Measurements from ENCODE around the gene C16orf78. TPM values are rescaled to one million over a fixed set of nuclear protein-coding genes. Genes with fewer than 3 reads are reported as not detected.
A peak's percentile ranks its signal among the peaks of the same experiment; 100 is the strongest.

The C16orf78 gene
- total and polyA plus RNA-seq, 2 of the 8 experiments (the other 6 are each of a cell fraction or from before 2014, with no cell fraction given): not detected

DNA sequence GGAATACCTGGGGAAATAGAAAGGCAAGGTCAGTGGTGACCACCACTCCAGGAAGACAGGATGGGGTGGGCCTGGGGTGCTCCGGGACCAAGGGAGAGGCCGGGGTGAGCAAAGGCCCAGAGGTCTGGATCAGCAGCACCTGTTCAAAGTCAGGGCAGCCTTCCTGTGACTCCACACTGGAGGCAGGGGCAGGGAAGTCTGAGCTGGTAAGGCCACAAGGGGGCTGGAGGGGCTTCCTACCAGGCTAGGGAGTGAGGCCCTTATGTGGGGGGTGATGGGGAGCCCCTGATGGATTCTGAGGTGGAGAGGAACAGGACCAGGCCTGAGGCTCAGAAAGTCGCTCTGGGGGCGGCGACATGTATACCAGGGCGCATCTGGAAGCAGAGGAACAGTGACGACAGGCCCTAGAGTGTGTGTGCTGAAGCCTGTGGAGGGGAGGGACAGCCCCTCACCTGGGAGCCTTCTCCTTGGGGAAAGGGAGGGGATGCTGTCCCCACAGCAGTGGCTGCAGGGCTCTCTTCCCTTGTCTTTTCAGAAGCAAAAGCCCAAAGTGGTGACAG lies 3.7 kb downstream of the C16orf78 start:
- Histone ChIP-seq H3K9me3 (ENCODE audit: insufficient read depth in 2 of 2, low read depth in 1 of 2, low read length in 1 of 2) (no peaks in the 10 kb centered on the region), H3K23me2 (ENCODE audit: low read depth, low read length) (peaks cover 3% of the 10 kb centered on the region; the same call in 1 of the 2 replicates), H2BK15ac (ENCODE audit: low read length) (peak overlapping the region; percentile 46; the same call in 1 of the 2 replicates), H4K91ac (replicated peaks; ENCODE audit: insufficient read length, low read length) (no peak overlapping the region), H2AFZ (ENCODE audit: low read length) (no peak overlapping the region), H2BK12ac (ENCODE audit: low read depth, low read length) (no peak overlapping the region), H3K79me2 (ENCODE audit: control insufficient read depth in 1 of 2, insufficient read depth in 2 of 2, low read length in 2 of 2) (no peaks in the 10 kb centered on the region), H3K56ac (replicated peaks; ENCODE audit: insufficient read length, low read depth, low read length) (no peak overlapping the region), H3K4me3 (ENCODE audit: extremely low read depth in 1 of 4, insufficient read depth in 2 of 4, low read depth in 3 of 4, low read length in 4 of 4) (no peak overlapping the region), H3K4ac (replicated peaks; ENCODE audit: insufficient read length, low read depth, low read length) (no peak overlapping the region), H3K14ac (ENCODE audit: insufficient read length) (no peak overlapping the region), H3K4me2 (ENCODE audit: insufficient read depth in 1 of 2, low read depth in 2 of 2, low read length in 2 of 2) (no peak overlapping the region), H3K79me1 (ENCODE audit: low read depth, low read length) (no peaks in the 10 kb centered on the region), H3K18ac (ENCODE audit: extremely low read depth, low read length) (no peak overlapping the region; the same call in 1 of the 2 replicates), H3K27ac (ENCODE audit: low read depth, low read length) (no peak overlapping the region), H3K27me3 (replicated peaks in 1 of 4; ENCODE audit: control insufficient read depth in 3 of 4, extremely low read depth in 1 of 4, insufficient read depth in 3 of 4, low read length in 3 of 4) (no peaks in the 10 kb centered on the region; a peak in 2 of 7 replicates), H2AK5ac (ENCODE audit: low read depth, low read length) (no peak overlapping the region), H3K4me1 (replicated peaks in 1 of 4; ENCODE audit: control insufficient read depth in 3 of 4, insufficient read depth in 4 of 4, low read length in 3 of 4) (peaks cover 0 to 8% (median 3%) of the 10 kb centered on the region in 4 experiments; a peak in 4 of 7 replicates), H2BK5ac (ENCODE audit: low read depth, low read length) (no peak overlapping the region), H2BK20ac (ENCODE audit: low read length) (no peak overlapping the region), H2BK120ac (replicated peaks; ENCODE audit: low read depth, low read length) (no peak overlapping the region), H4K20me1 (replicated peaks in 1 of 2; ENCODE audit: control insufficient read depth in 1 of 2, insufficient read depth in 2 of 2, low read length in 2 of 2) (no peaks in the 10 kb centered on the region), H4K5ac (ENCODE audit: insufficient read length, low read depth, low read length) (no peak overlapping the region), H3K36me3 (ENCODE audit: control insufficient read depth in 2 of 4, insufficient read depth in 4 of 4, low read length in 3 of 4) (no peaks in the 10 kb centered on the region), H3K9ac (replicated peaks in 1 of 4; ENCODE audit: extremely low read depth in 1 of 4, low read depth in 3 of 4, low read length in 3 of 4) (no peak overlapping the region), H4K8ac (ENCODE audit: extremely low read depth, insufficient read depth, low read length) (no peak overlapping the region), H3K23ac (ENCODE audit: insufficient read length) (no peak overlapping the region)
- CTCF ChIA-PET (ENCODE audit: partially characterized antibody): interaction anchor here (5.2 kb wide), 1 partner anchor 29 kb away, joined by 20 read pairs; no protein-coding TSS in a partner anchor
- POLR2A ChIA-PET (ENCODE audit: partially characterized antibody): interaction anchor here (1.8 kb wide), 1 partner anchor 10 kb away, joined by 4 read pairs; no protein-coding TSS in a partner anchor
- FAIRE-seq (no peak), DNase-seq (ENCODE audit: low read depth in 1 of 2, low spot score in 2 of 2) (peak in 1 of 2 experiments; percentile 43)
- WGBS, 2 experiments (ENCODE audit: extremely low coverage in 1 of 2, insufficient coverage in 1 of 2, insufficient read length in 1 of 2, insufficient replicate concordance in 2 of 2, low coverage in 1 of 2, low lambda C conversion rate in 2 of 2, missing lambda C conversion rate in 1 of 2): 97% methylated on average over 7 of the region's 7 CpGs; no CpG with 5 or more reads in 1 of the 2 experiments
- TF ChIP-seq, protein P1, sequence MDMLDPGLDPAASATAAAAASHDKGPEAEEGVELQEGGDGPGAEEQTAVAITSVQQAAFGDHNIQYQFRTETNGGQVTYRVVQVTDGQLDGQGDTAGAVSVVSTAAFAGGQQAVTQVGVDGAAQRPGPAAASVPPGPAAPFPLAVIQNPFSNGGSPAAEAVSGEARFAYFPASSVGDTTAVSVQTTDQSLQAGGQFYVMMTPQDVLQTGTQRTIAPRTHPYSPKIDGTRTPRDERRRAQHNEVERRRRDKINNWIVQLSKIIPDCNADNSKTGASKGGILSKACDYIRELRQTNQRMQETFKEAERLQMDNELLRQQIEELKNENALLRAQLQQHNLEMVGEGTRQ (IDR thresholded peaks at IDR 0.05; ENCODE audit: low read length): no peak
- TF ChIP-seq EGR1 (IDR thresholded peaks at IDR 0.05; ENCODE audit: borderline replicate concordance, low read depth, low read length) (no peak), SP4 (IDR thresholded peaks at IDR 0.05; ENCODE audit: low read length) (no peak), BACH1 (IDR thresholded peaks at IDR 0.05; ENCODE audit: low read length) (no peak), SIX5 (IDR thresholded peaks at IDR 0.05; ENCODE audit: low read depth, low read length) (no peak), POLR2AphosphoS5 (IDR thresholded peaks at IDR 0.05; ENCODE audit: low read depth, low read length) (no peak), NRF1 (IDR thresholded peaks at IDR 0.05; ENCODE audit: low read depth, low read length) (no peak)
- TF ChIP-seq, protein P2, sequence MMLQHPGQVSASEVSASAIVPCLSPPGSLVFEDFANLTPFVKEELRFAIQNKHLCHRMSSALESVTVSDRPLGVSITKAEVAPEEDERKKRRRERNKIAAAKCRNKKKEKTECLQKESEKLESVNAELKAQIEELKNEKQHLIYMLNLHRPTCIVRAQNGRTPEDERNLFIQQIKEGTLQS (IDR thresholded peaks at IDR 0.05; ENCODE audit: insufficient read depth, low read depth, low read length): no peak
